Measurements from ENCODE around the gene TTC34.

The TTC34 gene, protein sequence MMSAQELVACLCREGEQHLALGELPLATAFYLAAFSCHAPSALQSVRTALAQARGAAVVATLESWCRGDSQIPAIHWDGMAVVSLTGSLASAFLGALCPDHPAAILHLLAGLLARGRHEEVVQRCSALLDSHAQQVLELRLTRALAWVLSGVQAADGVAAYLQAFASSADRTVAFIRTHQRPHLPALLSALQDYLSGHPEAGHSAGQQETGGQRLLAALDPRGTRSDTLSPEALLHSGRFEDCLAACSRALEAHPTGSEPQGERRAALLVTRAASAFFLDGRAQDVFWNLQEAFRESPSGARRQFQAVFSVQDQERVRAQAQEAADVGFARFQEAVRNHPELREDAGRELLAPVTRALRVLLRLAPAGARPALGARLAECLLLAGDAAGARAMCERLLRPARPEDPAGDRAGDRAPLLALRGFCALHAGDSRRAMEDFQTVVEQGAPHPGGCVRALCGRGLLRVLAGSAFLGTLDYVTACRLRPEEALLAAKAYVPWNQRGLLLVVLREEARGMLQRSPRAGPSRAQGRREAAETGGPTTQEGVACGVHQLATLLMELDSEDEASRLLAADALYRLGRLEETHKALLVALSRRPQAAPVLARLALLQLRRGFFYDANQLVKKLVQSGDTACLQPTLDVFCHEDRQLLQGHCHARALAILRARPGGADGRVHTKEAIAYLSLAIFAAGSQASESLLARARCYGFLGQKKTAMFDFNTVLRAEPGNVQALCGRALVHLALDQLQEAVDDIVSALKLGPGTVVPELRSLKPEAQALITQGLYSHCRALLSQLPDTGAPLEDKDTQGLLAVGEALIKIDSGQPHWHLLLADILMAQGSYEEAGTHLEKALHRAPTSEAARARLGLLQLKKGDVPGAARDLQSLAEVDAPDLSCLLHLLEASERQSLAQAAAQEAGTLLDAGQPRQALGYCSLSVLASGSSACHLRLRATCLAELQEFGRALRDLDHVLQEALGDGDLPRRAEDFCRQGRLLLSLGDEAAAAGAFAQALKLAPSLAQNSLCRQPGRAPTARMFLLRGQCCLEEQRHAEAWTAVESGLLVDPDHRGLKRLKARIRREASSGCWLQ

DNA sequence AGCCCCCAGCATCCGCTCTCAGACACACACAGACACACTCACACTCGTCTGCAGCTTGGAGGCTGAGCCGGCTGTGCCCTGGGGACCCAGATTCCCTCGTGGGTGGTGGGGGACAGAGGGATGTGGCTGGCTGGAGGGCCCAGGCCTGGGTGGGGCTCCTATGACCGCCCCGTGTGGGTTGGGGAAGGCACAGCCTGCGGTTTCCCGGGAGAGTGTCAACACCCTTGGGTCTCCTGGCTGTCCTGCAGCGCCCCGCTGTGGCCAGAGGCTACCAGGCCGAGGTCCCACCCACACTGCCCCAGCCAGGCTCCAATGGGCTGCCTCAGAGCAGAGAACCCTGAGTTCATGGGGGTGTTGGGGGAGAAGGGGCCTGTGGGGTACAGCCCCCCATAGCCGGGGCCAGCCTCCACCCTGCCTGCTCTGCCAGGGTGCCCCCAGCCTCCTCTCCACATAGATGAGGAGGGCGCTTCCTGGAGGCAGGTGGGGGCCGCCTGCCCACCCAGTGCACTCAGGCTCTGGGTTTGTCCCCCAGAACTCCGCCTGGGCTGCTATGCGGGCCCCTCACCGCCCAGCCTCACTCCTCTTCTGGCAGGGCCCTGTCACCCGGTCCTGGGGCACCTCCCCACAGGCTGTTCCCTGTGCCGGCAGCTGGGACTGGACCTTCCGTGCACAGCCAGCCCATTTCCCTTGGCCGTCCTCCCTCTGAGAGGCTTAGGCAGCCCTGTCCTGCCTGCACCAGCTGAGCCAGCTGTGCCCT, at the start of gene TTC34:
Gene TTC34, minus strand, starts transcription at position 159 of the 757 bp plus-strand sequence. CDS start 866 bp downstream, outside the sequence.
- no peaks in the 10 kb centered on the region for H3F3A ChIP-seq (ENCODE audit: low read depth)
- H3K9me3 ChIP-seq (ENCODE audit: insufficient read depth, low read depth, low read length) = no peaks in the 10 kb centered on the region
- H3K4me3 ChIP-seq (ENCODE audit: low read length, poor library complexity, severe bottlenecking) = no peak within 1 kb of the TSS
- no peaks in the 10 kb centered on the region for H3K27me3 ChIP-seq (ENCODE audit: insufficient read depth, low read length, poor library complexity, severe bottlenecking)
- H3K9ac ChIP-seq (ENCODE audit: low read depth, low read length, poor library complexity, severe bottlenecking) = no peak within 1 kb of the TSS
- no peaks in the 10 kb centered on the region for H3K79me2 ChIP-seq (ENCODE audit: insufficient read depth, low read length)
- H3K4me2 ChIP-seq (ENCODE audit: low read depth, low read length, poor library complexity, severe bottlenecking) = no peak within 1 kb of the TSS
- TF ChIP-seq CTCF (conservative IDR thresholded peaks at IDR 0.05; ENCODE audit: low read length) (peak; percentile 63), EZH2phosphoT487 (IDR thresholded peaks at IDR 0.05; ENCODE audit: borderline replicate concordance) (no peak)
- H4K20me1 ChIP-seq (ENCODE audit: insufficient read depth, low read length, poor library complexity, severe bottlenecking) = no peaks in the 10 kb centered on the region
- no peaks in the 10 kb centered on the region for H3K9me2 ChIP-seq (replicated peaks; ENCODE audit: low read depth, low read length)
- no peaks in the 10 kb centered on the region for H3K4me1 ChIP-seq (ENCODE audit: insufficient read depth, low read length, poor library complexity, severe bottlenecking)
- no peaks in the 10 kb centered on the region for H3K36me3 ChIP-seq (ENCODE audit: insufficient read depth, low read length)
- H2AFZ ChIP-seq (ENCODE audit: low read length) = no peak within 1 kb of the TSS

DNA sequence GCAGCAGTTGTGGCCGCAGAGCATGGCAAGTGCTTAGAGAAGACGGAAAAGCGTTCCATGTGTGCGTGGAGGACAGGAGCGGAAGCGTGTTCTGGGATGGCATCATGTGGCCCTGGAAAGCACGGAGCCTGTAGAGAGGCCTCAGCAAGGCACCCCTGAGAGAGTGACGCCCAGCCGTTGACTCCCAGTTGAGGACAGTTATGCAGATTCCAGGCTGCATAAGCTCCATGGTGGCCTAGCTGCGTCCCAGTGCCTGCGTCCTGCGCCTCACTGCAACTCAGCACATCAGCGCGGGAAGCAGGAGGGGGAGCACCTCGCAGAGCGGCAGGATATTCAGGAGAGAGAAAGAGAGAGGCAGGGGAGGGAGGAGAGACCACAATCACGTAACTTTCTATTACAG, 49.0 kb upstream of the TTC34 start:
- Histone ChIP-seq H3K36me3 (ENCODE audit: insufficient read depth, low read length) (no peaks in the 10 kb centered on the region), H3F3A (ENCODE audit: low read depth) (no peaks in the 10 kb centered on the region), H3K9me2 (replicated peaks; ENCODE audit: low read depth, low read length) (no peaks in the 10 kb centered on the region), H3K4me3 (ENCODE audit: low read length, poor library complexity, severe bottlenecking) (no peak overlapping the region), H3K27me3 (ENCODE audit: insufficient read depth, low read length, poor library complexity, severe bottlenecking) (no peaks in the 10 kb centered on the region), H3K79me2 (ENCODE audit: insufficient read depth, low read length) (no peaks in the 10 kb centered on the region), H3K9me3 (ENCODE audit: insufficient read depth, low read depth, low read length) (no peaks in the 10 kb centered on the region), H4K20me1 (ENCODE audit: insufficient read depth, low read length, poor library complexity, severe bottlenecking) (no peaks in the 10 kb centered on the region), H3K4me1 (ENCODE audit: insufficient read depth, low read length, poor library complexity, severe bottlenecking) (no peaks in the 10 kb centered on the region), H3K4me2 (ENCODE audit: low read depth, low read length, poor library complexity, severe bottlenecking) (no peak overlapping the region), H2AFZ (ENCODE audit: low read length) (no peak overlapping the region), H3K9ac (ENCODE audit: low read depth, low read length, poor library complexity, severe bottlenecking) (no peak overlapping the region)
- TF ChIP-seq CTCF (conservative IDR thresholded peaks at IDR 0.05; ENCODE audit: low read length) = no peak
- TF ChIP-seq EZH2phosphoT487 (IDR thresholded peaks at IDR 0.05; ENCODE audit: borderline replicate concordance) = no peak

DNA sequence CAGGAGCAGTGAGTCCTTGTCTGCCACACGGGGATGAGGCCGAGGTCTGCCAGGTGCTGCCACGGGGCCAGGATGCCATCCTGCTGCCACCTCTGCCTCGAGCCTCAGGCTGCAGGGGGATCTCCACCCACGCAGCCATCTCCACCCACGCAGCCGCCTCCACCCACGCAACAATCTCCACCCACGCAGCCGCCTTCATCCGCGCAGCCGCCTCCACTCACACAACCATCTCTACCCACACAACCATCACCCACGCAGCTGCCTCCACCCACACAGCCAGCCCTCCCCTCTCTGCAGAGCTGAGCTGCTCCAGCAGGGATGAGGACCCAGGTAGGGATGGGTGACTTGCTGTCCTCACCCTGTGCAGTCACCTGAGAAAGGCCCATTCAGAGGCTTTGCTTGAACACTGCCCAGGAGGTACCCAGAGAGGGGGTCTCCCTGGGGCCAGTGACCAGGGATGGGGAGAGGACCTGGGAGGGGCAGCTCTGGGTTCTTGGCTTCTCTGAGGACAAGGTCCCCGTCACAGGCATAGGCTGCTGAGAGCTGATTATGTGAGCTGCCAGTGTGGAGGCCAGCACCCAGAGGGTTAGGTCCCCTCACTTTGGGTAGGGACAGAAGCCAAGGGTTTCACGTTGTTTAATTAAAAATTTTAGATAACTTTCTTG, 46.6 kb upstream of the TTC34 start:
- no peaks in the 10 kb centered on the region for H3K4me1 ChIP-seq (ENCODE audit: insufficient read depth, low read length, poor library complexity, severe bottlenecking)

More for the DNA sequence above, 46.6 kb upstream of the TTC34 start:
- Histone ChIP-seq H3K9me3 (ENCODE audit: insufficient read depth, low read depth, low read length) (no peaks in the 10 kb centered on the region; the same call in 1 of the 2 replicates), H4K20me1 (ENCODE audit: insufficient read depth, low read length, poor library complexity, severe bottlenecking) (no peaks in the 10 kb centered on the region), H3K4me2 (ENCODE audit: low read depth, low read length, poor library complexity, severe bottlenecking) (no peak overlapping the region), H3K9ac (ENCODE audit: low read depth, low read length, poor library complexity, severe bottlenecking) (no peak overlapping the region), H3F3A (ENCODE audit: low read depth) (no peaks in the 10 kb centered on the region), H2AFZ (ENCODE audit: low read length) (no peak overlapping the region), H3K9me2 (replicated peaks; ENCODE audit: low read depth, low read length) (no peaks in the 10 kb centered on the region), H3K36me3 (ENCODE audit: insufficient read depth, low read length) (no peaks in the 10 kb centered on the region), H3K79me2 (ENCODE audit: insufficient read depth, low read length) (no peaks in the 10 kb centered on the region), H3K27me3 (ENCODE audit: insufficient read depth, low read length, poor library complexity, severe bottlenecking) (no peaks in the 10 kb centered on the region), H3K4me3 (ENCODE audit: low read length, poor library complexity, severe bottlenecking) (no peak overlapping the region)
- TF ChIP-seq CTCF (conservative IDR thresholded peaks at IDR 0.05; ENCODE audit: low read length) (no peak), EZH2phosphoT487 (IDR thresholded peaks at IDR 0.05; ENCODE audit: borderline replicate concordance) (no peak)

Measured in Loucy (cell line).